Raji (cell line): Measurements from ENCODE around the gene HNRNPH3.

ENCODE experiments used
- POLR2A ChIP-seq: IDR thresholded peaks from 2 replicates; pipeline ENCODE4 v1.6.1; 2011; ENCODE audit warnings: low read depth, low read length, control low read depth; ENCODE audit not compliant: insufficient read depth

The HNRNPH3 gene

GRCh38 chr10:68327889-68328786 lies 3.7 kb upstream of the HNRNPH3 start:
- peak; percentile 44 for TF ChIP-seq POLR2A

GRCh38 chr10:68329506-68329861 lies 2.4 kb upstream of the HNRNPH3 start:
- TF ChIP-seq POLR2A, result no peak

GRCh38 chr10:68330852-68331454 lies 911 bp upstream of the HNRNPH3 start:
- no peak for TF ChIP-seq POLR2A

- TF ChIP-seq POLR2A, result peak; percentile 66
Measured at GRCh38 chr10:68332259-68333057, 594 bp downstream of the HNRNPH3 start, which contains the start of gene PBLD. Gene PBLD (minus strand): TSS chr10:68332928. CDS start chr10:68306844, 26,084 bp downstream.

- TF ChIP-seq POLR2A, result no peak
Measured at GRCh38 chr10:68333058-68333395, 1.2 kb downstream of the HNRNPH3 start.

- no peak for TF ChIP-seq POLR2A
Measured at GRCh38 chr10:68333440-68334431, 1.9 kb downstream of the HNRNPH3 start.

GRCh38 chr10:68334672-68335467 lies 3.0 kb downstream of the HNRNPH3 start:
- no peak for TF ChIP-seq POLR2A

- TF ChIP-seq POLR2A, result no peak
Measured at GRCh38 chr10:68336754-68337351, 5.0 kb downstream of the HNRNPH3 start.

- TF ChIP-seq POLR2A, result no peak
Measured at GRCh38 chr10:68340358-68341080, 8.7 kb downstream of the HNRNPH3 start.

GRCh38 chr10:68342909-68343516 lies 11.1 kb downstream of the HNRNPH3 start:
- TF ChIP-seq POLR2A, result no peak

- TF ChIP-seq POLR2A, result no peak
Measured at GRCh38 chr10:68345621-68346020, 13.8 kb downstream of the HNRNPH3 start.

- no peak for TF ChIP-seq POLR2A
Measured at GRCh38 chr10:68346774-68347173, 14.9 kb downstream of the HNRNPH3 start.
